ENCODE results near the gene ECHDC3. TPM values are rescaled to one million over a fixed set of nuclear protein-coding genes. Genes with fewer than 3 reads are reported as not detected.

The ECHDC3 gene
- total RNA-seq, 1 donor from 2014 or later = 4.2 TPM

DNA sequence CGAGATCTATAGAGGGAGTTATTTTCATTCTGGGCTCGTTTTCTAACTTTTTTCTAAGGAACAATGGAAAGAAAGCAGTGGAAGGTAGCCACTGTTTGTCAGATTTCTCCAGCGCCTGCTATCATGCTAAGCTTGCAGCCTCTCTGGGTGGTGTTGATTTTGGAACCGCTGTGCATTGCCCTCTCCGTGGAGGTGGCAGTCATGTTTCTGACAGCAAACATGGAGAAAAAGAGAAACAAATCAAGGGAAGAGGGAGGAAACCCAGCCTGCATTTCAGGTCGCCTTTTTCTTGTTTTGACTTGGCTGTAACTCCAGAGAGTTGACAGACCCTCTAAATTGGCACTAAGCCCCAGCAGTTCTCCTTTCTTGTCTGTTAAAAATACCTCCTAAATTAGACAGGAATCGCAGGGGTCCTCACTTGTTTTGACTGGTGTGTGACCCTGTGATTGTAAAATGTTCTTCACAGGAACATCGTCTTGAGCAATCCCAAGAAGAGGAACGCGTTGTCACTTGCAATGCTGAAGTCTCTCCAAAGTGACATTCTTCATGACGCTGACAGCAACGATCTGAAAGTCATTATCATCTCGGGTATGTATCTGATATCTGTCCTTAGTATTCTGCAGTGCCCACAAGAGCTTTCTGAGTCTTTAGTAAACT, 4.8 kb downstream of the ECHDC3 start:
- no peak for DNase-seq (ENCODE audit: low read depth, low spot score)

DNA sequence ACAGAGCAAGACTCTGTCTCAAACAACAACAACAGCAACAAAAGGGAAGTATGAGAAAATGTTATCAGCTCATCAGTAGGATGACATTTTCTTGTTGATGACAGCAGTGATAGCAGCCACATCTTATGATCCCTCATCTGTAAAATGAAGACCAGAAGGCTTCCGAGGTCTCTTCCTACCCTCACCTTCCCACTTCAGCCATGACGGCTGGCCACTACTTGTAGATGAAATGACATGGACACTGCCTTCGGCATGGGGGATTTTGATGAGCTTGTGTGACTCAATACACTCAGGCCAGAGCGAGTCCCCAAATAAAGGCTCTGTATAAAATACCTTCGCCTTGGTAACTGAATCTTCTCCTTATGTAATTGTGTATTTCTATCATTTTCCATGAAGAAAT, 6.7 kb downstream of the ECHDC3 start:
- no peak for DNase-seq (ENCODE audit: low read depth, low spot score)

DNA sequence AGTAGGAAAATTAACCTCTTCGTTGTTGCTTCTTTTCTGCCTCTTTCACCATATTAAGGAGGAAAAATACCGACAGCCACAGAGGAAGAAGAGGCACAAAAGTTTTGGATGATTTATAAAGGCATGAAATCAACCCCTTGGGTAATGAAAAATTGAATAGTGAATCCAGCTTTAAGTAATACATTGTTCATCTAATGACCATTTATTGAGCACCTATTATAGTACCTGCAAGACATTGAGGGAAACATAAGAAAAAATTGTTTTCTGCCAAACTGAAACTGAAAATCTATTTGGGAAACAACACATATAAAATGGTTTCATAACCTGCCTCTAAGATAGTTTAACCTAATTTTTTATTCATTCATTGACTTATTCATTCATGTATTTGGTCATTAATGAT, 8.2 kb downstream of the ECHDC3 start:
- DNase-seq (ENCODE audit: low read depth, low spot score) = no peak

DNA sequence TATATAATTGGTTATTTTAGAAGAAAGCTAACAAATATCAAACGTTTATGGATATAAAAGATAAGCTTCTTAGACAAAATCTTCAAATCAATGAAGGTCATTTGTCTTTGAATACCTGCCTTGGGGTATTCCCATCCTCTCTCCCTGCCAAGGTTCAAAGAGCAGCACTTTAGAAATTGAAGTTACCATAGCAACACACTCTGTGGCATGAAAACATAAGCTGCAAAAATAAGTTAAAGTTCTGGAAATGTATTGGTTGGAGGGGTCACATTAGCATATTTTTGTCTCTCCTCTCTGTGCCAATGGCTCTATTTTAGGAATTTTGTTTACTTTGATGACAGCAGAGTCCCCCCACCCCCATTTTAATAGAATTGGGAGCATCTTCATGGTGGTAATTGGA, 12.0 kb downstream of the ECHDC3 start:
- DNase-seq (ENCODE audit: low read depth, low spot score) = no peak

DNA sequence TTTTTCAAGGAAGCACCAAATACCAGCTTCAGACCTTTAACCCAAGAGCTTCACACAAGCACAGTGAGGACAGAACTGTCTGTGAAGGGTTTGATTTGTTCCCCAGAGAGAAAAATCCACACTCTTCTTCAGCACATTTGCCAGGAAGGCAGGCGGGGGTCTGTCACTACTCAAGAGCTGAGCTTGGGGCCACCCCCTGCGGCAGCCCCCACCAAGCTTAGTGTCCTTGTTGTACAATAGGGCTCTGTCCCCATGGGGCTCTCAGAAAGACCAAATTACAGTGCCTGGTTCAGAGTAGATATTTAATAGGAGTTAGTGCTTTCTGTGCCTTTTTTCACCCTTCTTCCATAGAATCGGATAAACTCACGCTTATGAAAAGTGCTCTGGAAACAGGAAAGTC, 12.4 kb downstream of the ECHDC3 start:
- no peak for DNase-seq (ENCODE audit: low read depth, low spot score)

DNA sequence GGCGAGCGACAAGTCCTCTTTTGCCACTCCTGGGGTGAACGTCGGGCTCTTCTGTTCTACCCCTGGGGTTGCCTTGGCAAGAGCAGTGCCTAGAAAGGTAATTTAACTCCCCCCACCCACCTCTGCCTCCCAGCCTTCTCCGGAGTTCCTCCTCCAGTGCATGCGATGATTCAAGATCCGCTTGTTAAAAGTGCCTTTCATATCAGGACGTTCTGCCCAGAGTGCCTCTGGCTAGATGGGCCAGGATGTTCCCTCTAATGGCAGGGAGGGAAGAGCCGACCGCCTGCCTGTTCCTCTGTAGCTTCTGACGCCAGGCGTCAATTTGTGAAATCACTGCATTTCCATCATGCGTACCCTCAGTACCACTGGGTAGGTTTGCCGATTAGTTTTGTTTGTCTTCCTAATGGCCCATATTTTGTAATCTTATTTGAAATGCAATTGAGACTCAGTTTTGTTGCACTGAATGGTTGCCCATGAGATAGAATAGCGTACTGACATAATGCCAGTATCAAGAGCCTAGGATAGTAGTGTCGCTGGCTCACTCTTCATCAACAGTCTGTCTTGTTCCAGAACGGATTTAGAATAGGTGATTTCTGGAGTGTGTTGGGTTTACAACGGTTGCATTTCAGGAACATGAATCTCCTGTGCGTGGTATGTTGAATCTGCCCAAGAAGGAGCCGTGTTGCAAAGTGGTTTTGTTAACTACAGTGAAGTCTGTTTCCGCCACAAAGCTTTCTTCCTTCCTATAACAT, 13.5 kb downstream of the ECHDC3 start:
- no peak for DNase-seq (ENCODE audit: low read depth, low spot score)

DNA sequence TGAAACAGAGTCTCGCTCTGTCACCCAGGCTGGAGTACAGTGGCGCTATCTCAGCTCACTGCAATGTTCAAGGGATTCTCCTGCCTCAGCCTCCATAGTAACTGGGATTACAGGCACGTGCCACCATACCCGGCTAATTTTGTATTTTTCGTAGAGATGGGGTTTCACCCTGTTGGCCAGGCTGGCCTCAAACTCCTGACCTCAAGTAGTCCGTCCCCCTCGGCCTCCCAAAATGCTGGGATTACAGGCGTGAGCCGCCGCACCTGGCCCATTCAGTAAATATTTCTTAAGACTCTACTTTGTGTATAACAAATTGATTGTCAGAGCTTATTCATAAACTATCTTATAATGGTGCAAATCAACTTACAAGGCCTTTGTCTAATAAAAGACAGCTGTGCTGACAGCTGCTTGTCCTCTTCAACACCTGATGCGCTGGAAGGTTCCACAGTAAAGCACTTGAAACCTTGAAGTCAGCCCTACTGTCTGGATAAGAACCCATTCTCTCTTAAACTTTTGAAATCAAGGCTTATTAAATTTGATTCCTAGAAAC, 14.7 kb downstream of the ECHDC3 start:
- DNase-seq (ENCODE audit: low read depth, low spot score) = no peak

DNA sequence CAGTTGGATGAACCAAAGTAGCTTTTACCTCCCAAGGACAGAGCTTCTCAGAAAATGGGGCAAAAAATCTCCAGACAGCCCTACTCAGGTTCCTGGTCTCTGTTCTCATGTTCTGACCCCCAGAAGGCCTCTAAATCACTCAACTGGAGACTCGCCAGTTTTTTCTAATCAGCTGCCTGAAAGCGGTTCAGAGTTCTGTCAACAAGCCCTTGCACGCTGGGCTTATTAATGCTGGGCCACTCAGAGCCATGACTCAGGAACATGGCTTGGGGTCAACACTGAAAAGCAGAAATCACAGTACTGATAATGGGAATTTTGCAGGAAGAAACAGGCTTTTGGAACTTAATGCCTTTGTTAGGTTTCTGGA, 15.3 kb downstream of the ECHDC3 start:
- DNase-seq (ENCODE audit: low read depth, low spot score) = peak; percentile 63

DNA sequence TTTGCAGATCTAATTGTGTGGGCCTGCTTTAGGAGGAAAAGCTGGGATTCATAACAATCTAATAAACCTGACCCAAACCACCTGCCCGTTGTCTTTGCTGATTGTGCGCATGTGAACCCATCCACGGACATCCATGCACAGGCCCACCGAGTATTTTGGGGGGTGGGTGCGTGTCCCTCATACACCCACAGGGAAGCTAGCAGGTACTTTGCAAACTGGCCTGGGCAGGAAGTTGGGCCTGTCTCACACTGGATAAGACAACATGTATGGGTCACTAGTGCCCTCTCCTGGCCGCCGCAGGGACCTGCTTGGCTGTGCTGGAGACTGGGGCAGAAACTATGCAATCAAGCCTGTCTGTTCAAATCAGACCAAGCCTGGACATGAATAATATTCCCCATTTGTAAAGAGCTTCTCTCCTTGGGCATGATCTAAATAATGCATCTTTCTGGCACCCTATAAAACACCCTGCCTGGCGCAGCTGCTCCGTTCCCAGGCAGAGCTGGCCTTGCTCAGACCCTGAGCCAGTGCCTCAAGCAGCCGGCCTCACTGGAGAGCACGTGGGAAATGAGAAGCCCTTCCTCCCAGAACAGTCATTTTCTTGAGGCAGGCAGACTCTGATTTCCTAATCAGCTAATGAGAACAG, 15.8 kb downstream of the ECHDC3 start:
- DNase-seq (ENCODE audit: low read depth, low spot score) = peak; percentile 40

DNA sequence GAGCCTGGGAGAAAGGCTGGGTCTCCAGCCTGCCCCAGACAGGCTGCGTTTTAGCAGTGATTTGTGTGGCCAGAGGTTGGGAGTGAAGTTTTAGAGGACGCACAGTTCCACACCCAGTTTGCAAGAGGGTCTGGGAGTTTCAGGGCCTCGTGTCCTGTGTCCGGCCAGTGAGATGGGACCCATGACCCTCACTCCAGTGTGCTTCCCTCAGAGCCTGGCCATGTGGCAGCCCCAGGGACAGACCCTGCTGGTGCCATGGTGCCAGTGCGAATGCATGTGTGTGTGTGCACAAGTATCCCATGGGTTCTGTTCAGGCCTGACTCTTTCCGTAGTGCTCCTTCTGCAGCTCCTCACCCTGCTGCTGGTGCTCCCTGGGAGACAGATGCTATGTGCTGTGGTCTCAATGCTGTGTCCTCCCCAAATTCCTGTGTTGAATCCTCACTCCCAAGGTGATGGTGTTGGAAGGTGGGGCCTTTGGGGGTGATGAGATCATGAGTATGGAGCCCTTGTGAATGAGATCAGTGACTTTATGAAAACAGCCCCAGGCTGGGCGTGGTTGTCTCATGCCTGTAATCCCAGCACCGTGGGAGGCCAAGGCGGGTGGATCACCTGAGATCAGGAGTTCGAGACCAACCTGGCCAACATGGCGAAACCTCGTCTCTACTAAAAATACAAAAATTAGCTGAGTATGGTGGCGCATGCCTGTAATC, 16.5 kb downstream of the ECHDC3 start:
- no peak for DNase-seq (ENCODE audit: low read depth, low spot score)

DNA sequence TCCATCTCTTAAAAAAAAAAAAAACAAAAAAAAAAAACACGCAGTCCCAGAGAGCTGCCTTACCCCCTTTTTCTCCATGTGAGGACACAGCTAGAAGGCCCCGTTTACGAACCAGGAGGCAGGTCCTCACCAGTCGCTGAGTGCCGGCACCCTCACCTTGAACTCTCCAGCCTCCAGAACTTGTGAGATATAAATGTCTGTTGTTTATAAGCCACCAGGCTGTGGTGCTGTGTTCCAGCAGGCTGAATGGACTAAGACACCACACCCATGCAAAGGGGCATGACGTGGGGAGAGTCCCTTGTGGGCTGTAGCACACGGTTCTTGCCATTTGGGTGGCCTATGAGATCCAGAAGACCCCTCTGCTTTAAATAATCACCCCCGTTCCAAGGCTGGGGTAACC, 17.2 kb downstream of the ECHDC3 start:
- no peak for DNase-seq (ENCODE audit: low read depth, low spot score)

DNA sequence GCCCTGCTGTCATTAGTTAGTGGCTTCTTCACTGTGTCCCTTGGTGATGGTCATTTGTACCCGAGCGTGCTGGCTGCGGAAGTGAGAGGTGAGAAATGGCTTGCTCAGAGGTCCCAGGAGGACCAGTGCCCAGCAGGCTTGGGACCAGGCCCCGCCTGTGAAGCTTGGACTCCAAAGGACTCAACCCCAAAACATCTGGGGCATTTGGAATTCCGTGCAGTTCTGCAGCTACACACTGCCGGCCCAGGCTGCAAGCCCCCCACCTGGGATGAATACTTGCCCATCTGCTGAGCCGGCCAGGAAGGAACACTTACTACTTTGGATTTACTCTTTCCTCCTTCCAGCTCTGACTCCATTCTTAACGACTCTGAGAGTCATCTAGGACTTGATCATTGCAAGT, 18.0 kb downstream of the ECHDC3 start:
- no peak for DNase-seq (ENCODE audit: low read depth, low spot score)

DNA sequence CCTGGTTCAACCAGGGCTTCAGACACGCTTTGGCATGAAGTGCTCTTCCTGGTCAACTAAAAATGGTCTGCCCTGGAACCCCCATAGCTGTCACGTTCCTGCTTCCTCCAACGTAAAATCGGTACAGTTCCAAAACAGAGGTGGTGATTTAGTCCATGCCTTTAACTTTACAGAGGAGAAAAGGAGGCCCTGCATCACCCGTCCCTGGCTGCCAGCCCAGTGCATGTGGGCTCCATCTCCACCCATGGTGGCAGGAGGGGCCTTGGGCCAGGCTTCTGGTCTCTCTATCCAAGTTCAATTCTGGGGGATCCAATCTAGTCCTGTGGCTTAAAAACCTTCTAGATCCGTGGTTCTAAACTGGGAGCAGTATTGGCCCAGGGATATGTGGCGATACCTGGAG, 18.7 kb downstream of the ECHDC3 start:
- no peak for DNase-seq (ENCODE audit: low read depth, low spot score)

DNA sequence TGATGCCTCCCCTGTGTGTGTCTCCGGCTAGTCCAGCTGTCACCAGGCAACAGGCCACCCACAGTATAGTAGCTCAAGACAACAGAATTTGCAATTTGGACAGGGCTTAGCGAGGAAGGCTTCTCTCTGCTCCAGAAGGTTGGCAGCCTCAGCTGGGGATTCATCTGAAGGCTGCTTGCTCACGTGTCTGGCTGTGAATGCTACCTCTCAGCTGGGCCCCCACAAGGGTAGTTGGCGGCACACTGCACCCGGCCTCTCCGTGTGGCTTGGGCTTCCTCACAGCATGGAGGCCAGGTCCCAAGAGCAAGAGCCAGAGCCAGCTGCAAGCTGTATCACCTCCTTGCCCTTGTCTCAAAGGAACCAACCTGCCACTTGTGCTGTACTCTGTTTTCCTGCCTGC, 19.2 kb downstream of the ECHDC3 start:
- DNase-seq (ENCODE audit: low read depth, low spot score) = no peak

DNA sequence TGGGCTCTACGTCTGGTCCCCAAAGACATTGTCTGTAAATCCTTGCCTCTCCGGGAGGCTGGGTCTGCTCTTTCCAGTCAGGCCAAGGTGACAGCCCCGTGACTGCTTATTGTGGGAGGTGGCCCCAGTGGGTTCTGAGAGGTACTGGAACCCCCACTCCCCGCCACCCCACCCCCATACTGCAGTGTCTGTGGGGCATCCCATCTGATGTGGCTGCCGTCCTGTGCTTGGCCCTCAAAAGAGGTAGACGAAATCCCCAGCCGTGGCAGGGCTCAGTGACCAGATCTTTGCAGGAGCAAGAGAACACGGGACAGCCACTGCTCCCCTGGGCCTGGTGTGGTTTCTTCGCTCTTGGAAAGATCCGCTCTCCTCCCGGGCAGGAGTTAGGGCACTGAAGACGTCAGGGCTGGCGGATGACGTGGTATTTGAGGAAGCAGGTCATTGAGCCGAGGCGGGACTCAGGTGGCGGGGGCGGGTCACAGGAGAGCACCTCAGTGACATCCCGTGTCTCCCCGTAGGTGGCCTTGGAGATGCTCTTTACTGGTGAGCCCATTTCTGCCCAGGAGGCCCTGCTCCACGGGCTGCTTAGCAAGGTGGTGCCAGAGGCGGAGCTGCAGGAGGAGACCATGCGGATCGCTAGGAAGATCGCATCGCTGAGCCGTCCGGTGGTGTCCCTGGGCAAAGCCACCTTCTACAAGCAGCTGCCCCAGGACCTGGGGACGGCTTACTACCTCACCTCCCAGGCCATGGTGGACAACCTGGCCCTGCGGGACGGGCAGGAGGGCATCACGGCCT, 20.7 kb downstream of the ECHDC3 start:
- no peak for DNase-seq (ENCODE audit: low read depth, low spot score)

DNA sequence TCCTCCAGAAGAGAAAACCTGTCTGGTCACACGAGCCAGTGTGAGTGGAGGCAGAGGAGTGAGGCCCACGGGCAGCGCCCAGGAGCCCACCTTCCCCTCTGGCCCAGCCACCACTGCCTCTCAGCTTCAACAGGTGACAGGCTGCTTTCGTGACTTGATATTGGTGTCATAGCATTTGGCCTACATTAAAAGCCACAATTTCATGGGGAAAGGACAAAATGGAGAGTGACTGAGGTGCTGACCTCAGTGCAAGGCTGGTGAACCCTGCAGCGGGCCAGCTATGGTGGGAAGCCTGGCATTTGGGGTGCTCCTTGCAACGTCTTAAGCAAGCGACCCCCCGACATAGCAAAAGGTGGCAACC, 21.3 kb downstream of the ECHDC3 start:
- DNase-seq (ENCODE audit: low read depth, low spot score) = no peak

DNA sequence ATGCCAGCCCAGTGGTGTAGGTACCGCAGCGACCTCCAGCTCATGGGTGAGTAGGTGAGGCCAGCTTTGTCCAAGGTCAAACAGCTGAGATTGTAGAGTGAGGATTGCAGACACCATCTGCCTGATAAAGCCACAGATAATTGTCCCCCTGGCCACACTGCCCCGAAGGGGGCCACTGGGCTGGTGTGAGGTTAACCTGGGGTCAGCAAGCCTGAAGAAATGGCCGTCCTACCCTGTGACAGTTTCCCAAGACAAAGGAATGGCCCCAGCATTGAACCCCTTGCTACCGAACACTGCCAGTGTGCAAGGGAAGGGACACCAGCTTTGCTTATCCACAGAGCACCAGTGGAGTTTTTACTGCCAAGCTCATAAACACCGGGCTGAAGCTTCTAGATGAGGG, 23.0 kb downstream of the ECHDC3 start:
- no peak for DNase-seq (ENCODE audit: low read depth, low spot score)

DNA sequence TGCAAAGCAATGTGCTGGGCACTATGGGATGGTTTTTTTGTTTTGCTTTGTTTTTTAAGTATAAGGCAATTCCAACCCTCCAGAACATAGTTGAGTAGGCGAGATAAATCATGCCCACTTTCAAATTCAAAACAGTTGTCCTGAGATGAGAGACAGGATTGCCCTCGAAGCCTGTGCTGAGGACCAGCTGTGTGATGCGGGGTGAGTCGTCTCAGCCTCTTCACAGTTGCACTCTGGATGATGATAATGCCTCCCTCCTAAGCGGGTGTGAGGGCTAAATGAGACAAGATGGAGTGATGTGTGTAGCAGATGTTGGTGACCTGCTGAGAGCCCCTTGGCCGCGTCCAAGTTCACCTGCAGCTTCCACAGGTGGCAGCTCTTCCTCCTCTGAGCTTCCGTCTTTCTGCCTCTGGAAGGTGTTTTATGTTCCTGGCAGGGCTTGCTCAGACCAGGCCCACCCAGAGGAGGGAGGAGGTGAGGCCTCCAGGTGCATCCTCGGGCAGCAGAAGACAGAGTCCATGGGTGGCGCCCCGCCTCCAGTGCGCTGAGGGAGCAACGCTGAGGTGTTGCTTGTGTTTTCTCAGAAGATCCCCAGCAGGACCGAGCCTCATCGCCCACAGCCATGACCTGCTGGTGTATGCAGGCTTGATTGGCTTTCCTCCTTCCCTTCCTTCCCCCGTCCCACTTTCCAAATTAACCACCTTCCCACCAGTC, 30.6 kb downstream of the ECHDC3 start:
- no peak for DNase-seq (ENCODE audit: low read depth, low spot score)

DNA sequence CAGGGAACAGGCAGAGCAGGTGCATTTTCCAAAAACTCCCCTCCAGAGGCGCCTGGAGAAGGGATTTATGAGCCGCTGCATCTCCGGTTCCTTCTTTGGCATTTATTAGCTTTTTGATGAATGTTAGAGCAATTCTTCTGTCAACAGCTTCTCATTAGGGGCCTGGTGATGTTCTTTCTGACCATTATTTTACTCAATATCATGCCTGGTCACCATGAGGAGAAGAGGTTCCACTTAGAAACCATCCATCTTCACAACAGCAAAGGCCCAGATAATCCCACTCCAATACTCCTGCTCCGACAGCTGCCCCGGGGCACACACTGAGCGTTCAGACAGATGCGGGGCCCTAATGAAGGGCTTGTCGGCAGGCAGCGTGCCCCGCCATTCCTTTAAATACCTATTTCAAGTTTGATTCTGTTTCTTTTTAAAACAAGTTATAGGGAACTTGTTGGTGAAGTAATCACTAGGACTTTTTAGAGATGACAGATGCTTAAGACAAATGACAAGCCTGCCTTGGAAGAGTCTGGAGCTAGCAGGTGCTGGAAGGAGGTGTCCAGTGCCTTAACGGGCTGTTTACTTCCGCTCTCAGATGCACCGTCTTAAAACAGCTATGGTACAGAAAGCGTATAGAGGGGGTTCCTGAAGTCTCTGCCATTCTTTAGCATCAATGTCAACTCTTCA, 31.7 kb downstream of the ECHDC3 start:
- no peak for DNase-seq (ENCODE audit: low read depth, low spot score)

DNA sequence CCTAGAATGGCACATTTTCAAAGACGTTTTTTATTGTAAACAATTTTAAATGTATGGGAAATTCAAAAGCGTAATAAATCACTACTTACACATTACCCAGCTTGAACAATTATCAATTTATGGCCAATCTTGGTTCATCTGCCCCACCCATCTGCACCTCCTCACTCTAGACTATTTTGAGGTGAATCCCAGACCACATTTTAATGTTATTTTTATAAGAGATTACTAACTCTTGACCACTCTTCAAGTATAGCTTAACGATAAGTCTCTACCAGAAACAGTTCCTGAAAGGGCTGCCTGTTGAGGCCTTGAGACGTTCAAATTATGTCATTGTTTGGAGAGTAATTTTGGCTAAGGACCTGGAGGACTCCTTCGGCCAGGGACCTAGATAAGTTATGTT, 33.2 kb downstream of the ECHDC3 start:
- no peak for DNase-seq (ENCODE audit: low read depth, low spot score)

Data from pulmonary artery endothelial cell (primary cell).